Pancreas (tissue), 10 donors: ENCODE data around the gene AP2B1. TPM values are rescaled to one million over a fixed set of nuclear protein-coding genes. Genes with fewer than 3 reads are reported as not detected.

Source experiments
- ATAC-seq, 4 donors: fragments of 200-7000 bp; cut with Tn5 transposase; one replicate each; pipeline versions ENCODE4 v1.8.0 to v1.9.1; 2020; ENCODE audit warnings: mild to moderate bottlenecking in 4 of 4, moderate library complexity in 4 of 4
- DNase-seq, 6 donors: peaks; one replicate each; pipeline ENCODE4 v3.0.0-alpha.2; 2020
- FAIRE-seq: peaks from 2 replicates; lab custom pipeline; 2012; peaks lifted over from hg19 to GRCh38; lab: Jason Lieb, UNC
- H3K27ac ChIP-seq, 4 donors: fragments of 200-600 bp; sonication (generic); 1 replicate in 3 of 4; 2 replicates in 1 of 4; pipeline versions ENCODE4 v1.5.0 to v1.8.0; 2020
- H3K27me3 ChIP-seq, 4 donors: fragments of 200-600 bp; one replicate each; pipeline ENCODE4 v1.8.0; 2021
- H3K36me3 ChIP-seq, 3 donors: fragments of 200-600 bp; sonication (generic) in 1 of 3; one replicate each; pipeline versions ENCODE4 v1.5.0 to v1.8.0; 2020 to 2021
- H3K4me1 ChIP-seq, 3 donors: fragments of 200-600 bp; one replicate each; pipeline ENCODE4 v1.8.0; 2021
- H3K4me3 ChIP-seq, 4 donors: fragments of 200-600 bp; sonication (generic) in 2 of 4; one replicate each; pipeline versions ENCODE4 v1.5.0 to v1.8.0; 2020 to 2021
- H3K9me3 ChIP-seq, 4 donors: fragments of 200-600 bp; one replicate each; pipeline ENCODE4 v1.8.0; 2021
- CTCF ChIP-seq, 4 donors: fragments of 200-600 bp; sonication (generic) in 3 of 4; IDR thresholded peaks; one replicate each; pipeline versions ENCODE4 v1.5.0 to v1.8.0; 2021; ENCODE audit warnings: antibody characterized with exemption in 4 of 4
- WGBS, 2 donors: extraction: QIAGEN DNeasy Blood & Tissue Kit; methylation state at CpG; one replicate each; pipeline ENCODE4 v1.1.7; 2013; 5-methylcytosine and 5-hydroxymethylcytosine counted together
- intact Hi-C, 3 donors: fragments of 100-400 bp; cut with DNase I; formaldehyde crosslinking; loops; one replicate each; pipeline versions ENCODE4 v1.11.1 to v1.14.2; 2022
- polyA plus RNA-seq, 2 donors: library from polyadenylated mRNA; stranded (reverse); fragments of 200-250 nt; gene quantifications; one replicate each; pipeline ENCODE4 v1.2.3, GENCODE V29; 2013
- total RNA-seq, 6 donors: library from RNA; stranded (reverse); fragmentation: NEBNext Ultra II Directional in 4 of 6; extraction: Animal tissue kit (Norgen Biotek cat#: 25700) in 4 of 6; gene quantifications; one replicate each; pipeline versions ENCODE4 v1.2.1 to v1.2.4, GENCODE V29; 2021 to 2023
- donor health status: healthy with polysubstance abuse.
- donor health status: DM: no; HTN: no; CAD: no; lungs with moderate emphysema.
- donor health status: DM: no; HTN: no; CAD: no.
- donor health status: control.
- donor health status: control.
- donor health status: Bipolar disorder and iron deficiency.
- donor health status: DM: yes; HTN: yes; CAD: no.
- donor health status: DM: no; HTN: no; CAD: no.
- donor health status: DM: no; HTN: no; CAD: no.
- donor health status: DM: yes; HTN: yes; CAD: no.

Gene AP2B1
- total and polyA plus RNA-seq, 8 donors: 21.2 to 83.2 (median 47.3) TPM

GRCh38 chr17:35541434-35541833 is 45.7 kb upstream of the AP2B1 start:
- Histone ChIP-seq H3K4me3 (peak overlapping the region in 1 of 4 donors; percentile 18), H3K9me3 (no peaks in the 10 kb centered on the region), H3K4me1 (no peaks in the 10 kb centered on the region), H3K27me3 (no peaks in the 10 kb centered on the region), H3K36me3 (no peaks in the 10 kb centered on the region), H3K27ac (peak overlapping the region in 2 of 4 donors; percentile 42 to 59)
- WGBS, 2 donors: 31 to 43% methylated on average over 1 of the region's 1 CpG
- intact Hi-C loops: loop anchor here in 1 of 3 donors (10.0 kb wide), 1 partner anchor 367 kb away; no protein-coding TSS in a partner anchor
- FAIRE-seq (no peak), DNase-seq (no peak), ATAC-seq (no peak)
- TF ChIP-seq CTCF (IDR thresholded peaks at IDR 0.05): no peak

GRCh38 chr17:35542990-35543389 is 44.1 kb upstream of the AP2B1 start:
- H3K4me3 ChIP-seq: no peak overlapping the region
- ATAC-seq (no peak), DNase-seq (no peak), FAIRE-seq (no peak)
- TF ChIP-seq CTCF (IDR thresholded peaks at IDR 0.05): no peak
- no peaks in the 10 kb centered on the region for H3K9me3 ChIP-seq
- no peaks in the 10 kb centered on the region for H3K36me3 ChIP-seq
- intact Hi-C loops: loop anchor here in 1 of 3 donors (10.0 kb wide), 1 partner anchor 368 kb away; no protein-coding TSS in a partner anchor
- H3K27me3 ChIP-seq: no peaks in the 10 kb centered on the region
- no peaks in the 10 kb centered on the region for H3K4me1 ChIP-seq
- H3K27ac ChIP-seq: no peak overlapping the region

- WGBS, 2 donors: 55 to 58% methylated on average over 1 of the region's 1 CpG
- no peak overlapping the region for H3K4me3 ChIP-seq
- FAIRE-seq: no peak
- no peaks in the 10 kb centered on the region for H3K4me1 ChIP-seq
- no peak overlapping the region for H3K27ac ChIP-seq
- DNase-seq: no peak
- TF ChIP-seq CTCF (IDR thresholded peaks at IDR 0.05): no peak
- no peaks in the 10 kb centered on the region for H3K9me3 ChIP-seq
- intact Hi-C loops: loop anchor here in 1 of 3 donors (10.0 kb wide), 1 partner anchor 369 kb away; no protein-coding TSS in a partner anchor
- no peaks in the 10 kb centered on the region for H3K36me3 ChIP-seq
- ATAC-seq: no peak
- no peaks in the 10 kb centered on the region for H3K27me3 ChIP-seq
Observed at GRCh38 chr17:35543856-35544255, 43.3 kb upstream of the AP2B1 start.

- Histone ChIP-seq H3K9me3 (no peaks in the 10 kb centered on the region), H3K4me1 (no peaks in the 10 kb centered on the region), H3K27me3 (no peaks in the 10 kb centered on the region), H3K36me3 (no peaks in the 10 kb centered on the region), H3K4me3 (no peak overlapping the region), H3K27ac (no peak overlapping the region)
- DNase-seq: no peak
- TF ChIP-seq CTCF (IDR thresholded peaks at IDR 0.05): no peak
- no peak for FAIRE-seq
- no peak for ATAC-seq
- 47 to 63% methylated on average over 1 of the region's 1 CpG for WGBS, 2 donors
- intact Hi-C loops: loop anchor here in 1 of 3 donors (10.0 kb wide), 1 partner anchor 370 kb away; no protein-coding TSS in a partner anchor
Observed at GRCh38 chr17:35545150-35545549, 42.0 kb upstream of the AP2B1 start.

GRCh38 chr17:35546487-35546886 is 40.6 kb upstream of the AP2B1 start:
- Histone ChIP-seq H3K4me3 (no peak overlapping the region), H3K27me3 (no peaks in the 10 kb centered on the region), H3K27ac (no peak overlapping the region), H3K4me1 (no peaks in the 10 kb centered on the region), H3K36me3 (no peaks in the 10 kb centered on the region), H3K9me3 (no peaks in the 10 kb centered on the region)
- DNase-seq (no peak), FAIRE-seq (no peak), ATAC-seq (no peak)
- intact Hi-C loops: loop anchor here in 1 of 3 donors (10.0 kb wide), 1 partner anchor 372 kb away; no protein-coding TSS in a partner anchor
- no peak for TF ChIP-seq CTCF (IDR thresholded peaks at IDR 0.05)
- 65 to 74% methylated on average over 1 of the region's 1 CpG for WGBS, 2 donors
